Stimulated activated CD8-positive, alpha-beta memory T cell treated with anti-CD3 and anti-CD28 coated beads, Interleukin-7, amount 100 ng/mL, for 1 hour (primary cell): ENCODE data around the gene ATG16L1.

Source experiments
- DNase-seq, 2 donors: peaks; one replicate each; pipeline ENCODE4 v3.0.0-alpha.2; 2020; ENCODE audit warnings: low read depth in 2 of 2

ATG16L1 gene

DNA sequence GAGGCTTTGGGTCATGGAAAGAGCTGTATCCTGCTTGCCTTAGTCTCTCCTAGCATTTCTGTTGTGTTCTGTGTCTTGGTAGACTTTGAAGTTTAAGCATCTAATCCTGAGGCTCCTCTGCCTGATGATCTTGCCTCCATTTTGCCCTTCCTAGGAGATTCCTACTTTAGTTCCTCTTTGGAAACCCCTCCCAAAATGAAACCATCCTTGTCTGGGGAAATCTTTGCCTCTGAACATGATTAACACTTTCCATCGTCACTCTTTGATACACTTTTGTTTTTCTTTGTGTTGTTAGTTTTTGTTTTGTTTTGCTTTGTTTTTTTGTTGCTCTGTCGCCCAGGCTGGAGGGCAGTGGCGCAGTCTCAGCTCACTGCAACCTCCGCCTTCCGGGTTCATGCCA lies 9.2 kb downstream of the ATG16L1 start:
- DNase-seq, result no peak

DNA sequence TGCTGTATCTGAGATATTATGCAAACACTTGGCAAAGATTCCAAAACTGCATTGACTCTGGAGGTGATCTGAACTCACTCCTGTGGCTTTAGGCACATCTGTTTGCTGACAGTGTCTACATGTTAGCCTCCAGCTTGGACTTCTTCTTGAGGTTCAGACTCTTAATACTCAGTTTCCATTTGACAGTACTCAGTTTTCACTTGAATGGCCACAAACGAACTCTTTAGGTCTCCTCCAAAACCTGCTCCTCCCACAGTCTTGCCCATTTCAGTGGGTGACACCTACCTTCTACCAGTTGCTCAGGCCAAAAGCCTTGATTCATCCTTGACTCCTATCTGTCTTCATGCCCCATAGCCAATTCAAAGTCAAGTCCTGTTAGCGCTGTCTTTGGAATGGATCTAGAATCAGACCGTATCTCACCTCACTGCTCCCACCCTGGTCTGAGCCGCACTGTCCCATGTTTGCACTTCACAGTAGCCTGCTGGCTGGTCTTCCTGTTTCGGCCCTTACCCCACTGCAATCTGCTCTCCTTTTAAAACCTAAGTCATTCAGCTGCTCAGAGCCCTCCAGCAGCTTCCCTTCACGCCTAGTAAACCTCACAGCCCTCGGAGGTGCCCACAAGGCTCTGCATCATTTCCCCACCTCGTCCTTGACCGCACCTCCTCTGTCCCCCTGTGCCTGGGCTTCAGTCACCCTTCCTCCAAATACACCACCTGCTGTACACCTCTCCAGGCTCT lies 10.5 kb downstream of the ATG16L1 start:
- no peak for DNase-seq

DNA sequence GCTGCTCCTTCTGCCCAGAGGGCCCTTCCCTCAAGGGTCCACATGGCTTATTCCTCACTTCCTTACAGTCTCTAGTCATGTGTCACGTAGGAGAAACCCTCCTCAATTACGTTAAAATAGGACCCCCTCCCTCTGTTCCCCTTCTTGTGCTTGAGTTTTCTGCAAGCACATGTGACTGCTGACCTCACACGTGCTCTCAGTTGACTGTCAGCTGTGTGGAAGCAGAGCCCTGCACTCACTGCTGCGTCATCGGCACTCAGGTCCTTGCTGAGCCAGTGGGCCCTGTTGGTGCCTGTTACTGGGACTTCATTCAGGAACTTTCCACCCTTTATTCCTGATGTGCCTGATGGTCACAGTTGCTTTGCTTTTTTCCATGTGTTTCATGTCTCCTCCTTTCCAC lies 11.1 kb downstream of the ATG16L1 start:
- DNase-seq, result no peak

DNA sequence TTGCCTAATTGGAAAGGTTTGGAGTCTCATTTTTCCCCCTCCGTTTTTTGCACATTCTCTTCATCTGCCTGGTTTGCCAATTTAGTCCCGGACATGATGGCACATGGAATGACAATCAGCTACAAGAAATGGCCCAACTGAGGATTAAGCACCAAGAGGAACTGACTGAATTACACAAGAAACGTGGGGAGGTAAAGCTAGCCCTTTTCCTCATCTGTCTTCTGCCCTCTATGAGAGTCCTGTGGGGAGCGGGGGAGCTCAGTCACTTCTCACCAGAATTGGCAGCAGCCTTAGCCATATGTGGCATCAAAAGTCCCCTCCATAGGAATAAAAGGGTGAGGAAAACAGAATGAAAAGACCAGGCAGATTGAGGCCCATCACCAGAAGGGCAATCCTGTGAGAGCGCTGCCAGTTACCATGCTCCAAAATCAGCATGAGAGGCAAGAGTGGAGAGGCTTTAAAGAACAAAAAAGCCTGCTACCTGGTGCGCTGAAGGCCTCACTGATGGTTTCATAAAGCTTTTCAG lies 11.6 kb downstream of the ATG16L1 start:
- no peak for DNase-seq

DNA sequence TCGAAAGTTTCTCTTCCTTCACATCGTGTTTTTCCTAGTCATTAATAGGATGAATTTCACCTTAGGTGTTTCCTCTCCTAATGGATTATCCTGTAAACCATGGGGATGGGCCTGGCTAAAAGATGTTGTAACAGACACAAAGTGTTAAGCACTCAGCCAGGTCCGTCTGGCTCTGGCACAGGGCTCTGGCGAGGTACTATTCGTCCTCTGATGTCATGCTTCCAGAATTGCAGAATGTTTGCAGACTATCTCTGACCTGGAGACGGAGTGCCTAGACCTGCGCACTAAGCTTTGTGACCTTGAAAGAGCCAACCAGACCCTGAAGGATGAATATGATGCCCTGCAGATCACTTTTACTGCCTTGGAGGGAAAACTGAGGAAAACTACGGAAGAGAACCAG lies 13.2 kb downstream of the ATG16L1 start:
- no peak for DNase-seq

DNA sequence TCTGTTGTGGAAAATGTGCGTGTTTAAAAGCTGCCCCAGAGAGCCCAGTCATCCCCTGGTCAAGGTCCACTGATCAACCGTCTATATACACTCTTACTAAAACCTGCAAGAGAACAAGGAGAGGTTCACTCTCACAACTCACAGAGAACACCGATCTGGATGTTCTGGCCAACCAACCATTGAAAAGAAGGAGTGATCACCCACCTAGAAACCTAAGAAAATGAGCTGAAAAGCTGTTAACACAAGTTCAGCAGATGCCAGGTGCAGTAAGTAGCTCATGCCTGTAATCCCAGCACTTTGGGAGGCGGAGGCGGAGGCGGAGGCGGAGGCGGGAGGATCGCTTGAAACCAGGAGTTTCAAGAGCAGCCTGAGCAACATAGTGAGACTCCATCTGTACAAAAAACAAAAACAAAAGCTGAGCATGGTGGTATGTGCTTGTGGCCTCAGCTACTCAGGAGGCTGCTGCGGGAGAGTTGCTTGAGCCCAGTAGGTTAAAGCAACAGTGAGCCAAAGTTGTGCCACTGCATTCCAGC lies 14.5 kb downstream of the ATG16L1 start:
- no peak for DNase-seq

DNA sequence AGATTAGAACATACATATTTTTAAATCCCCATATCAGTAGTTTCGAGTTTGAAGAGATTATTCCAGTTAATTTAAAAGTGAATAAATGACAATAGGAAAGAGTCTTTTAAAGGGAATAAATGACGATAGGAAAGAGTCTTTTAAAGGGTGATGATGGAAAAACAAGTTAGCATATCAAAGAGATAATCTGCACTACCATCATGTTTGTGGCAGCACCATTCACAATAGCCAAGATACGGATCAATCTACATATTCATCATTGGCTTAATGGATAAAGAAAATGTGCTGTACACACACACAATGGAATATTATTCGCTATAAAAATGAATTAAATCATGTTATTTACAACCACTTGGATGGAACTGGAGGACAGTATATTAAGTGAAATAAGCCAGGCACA lies 15.0 kb downstream of the ATG16L1 start:
- no peak for DNase-seq

DNA sequence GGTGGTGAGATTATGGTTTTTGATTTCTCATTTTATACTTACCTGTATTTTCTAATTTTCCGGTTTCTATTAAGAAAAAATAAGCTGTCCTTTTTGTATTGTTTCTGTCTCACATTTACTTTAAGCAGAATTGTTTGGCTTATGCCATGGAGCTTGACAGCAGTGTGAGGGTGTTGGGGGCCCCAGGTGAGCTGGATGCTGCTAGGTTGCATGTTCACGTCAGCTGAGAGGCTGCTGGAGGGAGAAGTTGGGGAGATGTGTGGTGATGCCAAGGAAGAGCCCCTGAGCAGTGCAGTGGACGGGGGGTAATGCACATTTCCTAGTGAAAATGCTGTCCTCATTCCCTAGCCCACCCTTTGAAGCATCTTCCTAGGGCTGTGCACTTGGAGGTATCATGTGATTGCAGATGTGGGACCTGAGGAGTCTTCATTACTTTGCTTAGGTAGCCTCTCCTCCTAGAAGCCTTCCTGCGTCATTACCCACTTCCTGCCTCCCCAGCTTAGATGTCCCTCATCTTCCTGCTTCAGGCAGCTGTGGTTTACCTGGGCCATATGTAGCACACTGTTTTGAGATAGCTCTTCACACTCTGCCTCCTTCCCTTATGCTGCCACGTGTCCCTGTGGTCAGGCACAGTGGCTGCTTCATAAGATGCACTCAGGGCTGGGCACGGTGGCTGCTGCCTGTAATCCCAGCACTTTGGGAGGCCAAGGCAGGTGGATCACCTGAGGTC lies 16.2 kb downstream of the ATG16L1 start:
- peak; percentile 61 to 62 for DNase-seq

DNA sequence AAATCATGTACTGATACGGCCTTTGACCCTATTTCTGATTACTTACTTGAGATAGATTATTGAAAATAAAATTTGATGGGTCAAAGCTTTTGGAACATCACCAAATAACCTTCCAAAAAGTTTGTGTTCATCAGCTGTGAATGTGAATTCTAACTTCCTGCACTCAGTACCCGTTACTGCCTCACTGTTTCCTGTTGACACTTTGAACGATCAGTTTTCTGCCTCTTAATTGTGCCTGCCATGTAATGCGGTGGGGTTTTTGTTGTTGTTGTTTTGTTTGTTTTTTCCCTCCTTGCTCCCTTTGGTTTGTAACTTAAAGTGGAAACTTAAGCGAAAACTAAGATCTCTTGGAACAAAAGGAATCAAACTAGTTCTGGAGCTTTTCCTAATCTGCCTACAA lies 18.9 kb downstream of the ATG16L1 start:
- DNase-seq, result no peak

DNA sequence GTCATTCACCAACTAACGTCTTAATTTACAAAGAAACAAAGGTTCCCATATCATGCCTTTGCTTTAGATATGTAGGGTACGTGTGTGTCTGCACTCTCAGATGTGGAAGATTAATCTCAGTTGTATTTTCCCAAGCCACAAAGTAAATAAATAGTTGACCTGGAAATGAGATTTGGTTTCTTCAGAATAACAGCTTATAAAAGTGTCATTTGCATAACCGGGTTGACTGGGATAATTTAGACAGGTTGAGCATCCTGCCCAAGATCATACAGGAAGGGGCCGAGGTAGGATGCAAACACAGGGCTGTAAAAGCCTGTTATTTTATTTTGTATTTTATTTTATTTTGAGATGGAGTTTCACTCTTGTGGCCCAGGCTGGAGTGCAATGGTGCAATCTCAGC lies 19.5 kb downstream of the ATG16L1 start:
- DNase-seq, result no peak

DNA sequence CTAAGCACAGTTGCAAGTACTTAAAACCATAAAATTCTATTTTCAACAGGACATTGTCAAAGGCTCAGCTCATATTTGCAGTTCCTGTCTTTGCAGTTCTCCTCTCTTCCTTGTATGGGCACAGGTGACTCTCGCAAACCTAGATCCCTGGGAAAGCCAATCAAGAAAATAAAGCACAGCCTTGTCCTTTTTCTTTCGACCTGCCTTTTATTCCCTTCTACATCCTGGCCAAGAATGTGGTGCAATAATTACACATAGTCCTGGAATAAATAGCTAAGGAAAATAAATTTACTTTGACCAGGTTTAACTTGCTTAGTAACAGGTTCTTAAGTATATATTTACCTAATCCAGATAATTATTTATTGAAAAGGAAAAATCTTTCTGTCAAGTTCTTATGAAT lies 20.2 kb downstream of the ATG16L1 start:
- no peak for DNase-seq

DNA sequence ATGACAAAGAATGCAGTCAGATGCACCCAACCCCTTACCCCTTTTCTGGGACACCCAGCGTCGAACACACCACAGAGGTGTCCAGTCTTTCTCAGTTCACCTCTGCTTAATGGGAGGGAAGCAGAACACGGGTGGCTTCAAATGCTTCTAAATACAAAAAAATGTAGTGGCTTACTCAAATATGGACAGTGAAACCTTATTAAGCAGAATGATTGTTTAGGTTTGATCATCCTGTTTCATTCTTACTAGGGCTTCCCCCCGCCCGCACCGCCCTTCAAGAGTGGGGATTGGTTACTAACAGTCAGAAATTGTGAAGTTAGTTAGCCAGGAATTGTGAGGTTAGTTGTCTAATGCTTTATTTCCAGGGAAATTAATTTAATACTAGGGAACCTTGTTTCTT lies 21.6 kb downstream of the ATG16L1 start:
- DNase-seq, result no peak

DNA sequence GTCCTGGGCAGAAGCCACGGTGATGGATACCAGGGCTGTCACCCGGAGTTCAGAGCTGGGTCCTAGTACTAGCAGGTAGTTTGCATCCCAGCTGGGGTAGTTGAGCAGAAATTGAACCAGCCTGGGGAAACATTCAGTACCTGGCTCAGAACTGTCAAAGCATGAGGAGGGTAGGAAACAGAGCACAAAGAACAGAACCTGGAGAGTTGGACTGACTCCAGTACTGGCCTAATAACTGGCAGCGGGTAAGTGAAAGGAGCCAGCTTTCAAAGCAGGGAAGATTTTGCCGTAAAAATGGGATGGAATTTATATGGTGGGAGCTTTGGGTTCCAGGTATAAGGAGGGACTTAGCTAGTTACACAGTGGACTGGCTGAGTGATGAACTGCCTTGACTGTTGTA lies 23.8 kb downstream of the ATG16L1 start:
- no peak for DNase-seq

DNA sequence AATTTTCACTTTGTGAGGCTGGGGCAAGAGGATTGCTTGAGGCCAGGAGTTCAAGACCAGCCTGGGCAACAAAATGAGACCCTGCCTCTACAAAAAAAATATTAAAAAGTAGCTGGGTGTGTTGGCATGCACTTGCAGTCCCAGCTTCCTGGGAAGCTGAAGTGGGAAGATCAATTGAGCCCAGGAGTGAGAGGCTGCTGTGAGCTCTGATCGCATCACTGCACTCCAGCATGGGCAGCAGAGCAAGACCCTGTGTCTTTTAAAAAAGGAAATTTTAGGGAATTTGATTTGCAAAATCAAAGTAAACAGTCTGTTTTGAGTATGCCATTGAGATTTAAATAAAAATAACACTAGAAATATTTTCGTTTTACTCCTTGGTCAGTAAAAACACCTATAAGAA lies 27.4 kb downstream of the ATG16L1 start:
- no peak for DNase-seq

DNA sequence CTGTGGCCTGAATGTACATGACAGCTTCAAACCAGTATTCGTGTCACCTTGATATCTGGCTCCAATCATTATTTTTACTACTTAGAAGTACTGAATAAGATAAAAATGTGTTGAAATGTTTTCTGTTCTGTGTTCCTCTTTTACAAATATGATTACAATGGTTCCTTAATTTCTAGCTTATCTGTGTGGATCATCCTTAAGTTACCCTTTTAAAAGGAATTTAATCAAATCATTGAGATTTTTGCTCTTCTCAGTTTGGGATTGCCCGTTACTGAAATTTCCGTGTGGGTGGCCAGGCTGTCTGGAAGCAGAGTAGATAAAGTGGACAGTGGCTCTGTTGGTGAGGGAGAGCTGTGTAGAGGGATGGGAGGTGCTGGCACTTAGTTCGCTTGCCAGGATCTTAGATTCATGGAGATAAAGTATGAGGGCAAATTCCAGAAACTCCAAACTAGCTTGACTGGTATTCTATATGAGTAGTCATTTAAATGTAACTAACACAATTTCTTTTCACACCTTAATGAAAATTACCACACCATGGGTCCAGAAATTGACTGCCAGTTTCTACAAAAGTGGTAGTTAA lies 28.7 kb downstream of the ATG16L1 start:
- DNase-seq, result no peak

DNA sequence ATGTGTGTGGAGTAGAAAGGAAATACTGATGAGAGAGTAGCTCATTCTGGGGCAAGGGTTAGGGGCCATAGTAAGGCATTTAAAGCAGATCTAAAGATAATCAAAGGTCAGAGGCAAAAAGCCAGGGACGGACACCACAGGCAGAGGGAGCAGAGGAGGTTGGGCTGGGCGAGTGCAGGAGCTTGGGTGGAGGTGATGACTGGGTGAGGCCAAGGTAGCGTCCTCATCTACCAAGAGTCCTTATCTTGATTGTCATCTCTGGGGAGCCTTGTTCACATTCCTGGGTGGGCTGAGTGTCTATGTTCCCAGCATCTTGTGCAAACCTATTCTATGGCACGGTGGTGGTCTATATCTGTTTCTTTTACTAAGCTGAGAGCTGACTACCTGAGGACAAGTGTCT lies 30.1 kb downstream of the ATG16L1 start:
- no peak for DNase-seq

DNA sequence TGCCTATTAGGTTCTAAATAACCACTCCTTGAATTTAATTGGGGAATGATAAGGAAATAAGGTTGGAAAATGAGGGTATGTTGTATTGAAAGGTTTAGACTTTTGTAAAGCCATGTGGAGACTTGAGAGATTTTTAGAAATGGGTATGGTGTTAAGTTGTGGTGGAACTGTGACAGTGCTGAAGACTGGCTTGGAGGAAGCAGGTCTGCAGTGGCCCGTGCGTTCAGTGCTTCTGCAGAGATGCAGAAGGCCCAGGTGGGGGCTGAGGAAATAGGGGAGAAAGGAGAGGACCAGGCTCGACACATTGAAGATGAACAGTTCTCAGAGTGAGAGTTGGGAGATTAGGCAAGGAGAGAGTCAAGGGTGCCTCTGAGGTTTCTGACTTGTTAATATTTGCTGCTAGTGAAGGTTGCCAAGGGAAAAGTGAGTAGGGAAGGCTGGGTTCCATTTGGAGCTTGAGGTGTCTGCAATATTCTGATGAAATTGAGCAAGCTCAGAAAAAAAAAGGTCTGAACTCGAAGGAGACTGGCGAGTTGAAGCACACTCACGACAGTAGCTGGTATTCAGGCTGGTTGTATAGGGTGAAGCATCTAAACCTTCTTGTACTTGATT lies 30.6 kb downstream of the ATG16L1 start:
- no peak for DNase-seq

DNA sequence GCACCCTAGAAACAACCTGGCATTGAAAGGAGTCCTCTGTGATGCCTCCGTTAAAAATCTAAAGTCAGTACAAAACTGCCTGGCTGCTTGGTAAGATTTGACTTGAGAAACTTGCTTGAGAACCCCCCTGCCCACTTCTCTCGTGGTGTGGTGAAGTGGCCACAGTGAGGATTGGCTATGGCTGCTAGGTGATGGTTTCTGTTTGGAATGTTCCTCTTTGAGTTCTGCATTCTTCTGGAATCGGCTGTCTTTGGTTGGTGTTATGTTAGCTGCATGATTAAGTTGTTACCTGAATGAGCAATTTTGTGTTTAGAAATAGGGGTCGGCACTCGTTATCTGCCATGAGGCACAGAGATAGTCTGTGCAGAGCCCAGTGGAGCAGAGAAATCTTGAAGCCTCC lies 34.4 kb downstream of the ATG16L1 start:
- DNase-seq, result no peak

DNA sequence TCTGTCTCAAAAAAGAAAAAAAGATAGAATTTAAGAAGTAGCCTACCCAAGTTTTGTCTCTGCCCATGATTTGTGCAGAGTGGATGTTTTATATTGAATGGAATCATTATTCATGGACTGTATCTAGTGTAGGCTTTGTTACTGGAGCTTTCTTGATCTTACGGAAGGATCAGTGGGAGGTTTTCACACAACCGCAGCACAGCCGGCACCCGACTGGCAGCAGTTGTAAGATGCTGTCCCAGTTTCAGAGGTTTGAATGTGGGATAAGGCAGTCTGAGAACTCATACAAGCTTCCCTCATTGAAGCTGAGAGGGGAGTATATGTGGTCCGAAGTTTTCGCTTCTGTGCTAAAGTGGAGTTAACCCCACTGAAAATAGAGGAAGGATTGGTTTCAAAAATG lies 36.4 kb downstream of the ATG16L1 start:
- no peak for DNase-seq

DNA sequence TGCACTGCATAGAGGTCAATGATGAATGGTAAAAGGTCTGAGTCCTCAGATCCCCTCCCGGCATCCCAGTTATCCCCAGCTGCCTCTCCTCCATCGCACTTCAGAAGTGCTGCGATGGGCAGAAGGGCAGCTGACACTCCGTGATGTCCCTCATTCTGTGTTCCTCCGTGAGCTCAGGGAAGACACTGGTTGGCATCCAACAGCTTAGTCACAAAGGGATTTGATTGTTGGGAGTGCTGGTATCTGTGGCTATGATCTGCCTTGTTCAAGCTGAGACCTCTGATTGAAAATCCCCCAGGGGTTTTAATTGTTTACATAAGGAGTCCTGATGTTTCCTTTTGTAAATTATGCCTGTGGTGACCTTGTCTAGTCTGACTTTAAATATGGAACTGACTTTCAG lies 37.2 kb downstream of the ATG16L1 start:
- DNase-seq, result no peak

DNA sequence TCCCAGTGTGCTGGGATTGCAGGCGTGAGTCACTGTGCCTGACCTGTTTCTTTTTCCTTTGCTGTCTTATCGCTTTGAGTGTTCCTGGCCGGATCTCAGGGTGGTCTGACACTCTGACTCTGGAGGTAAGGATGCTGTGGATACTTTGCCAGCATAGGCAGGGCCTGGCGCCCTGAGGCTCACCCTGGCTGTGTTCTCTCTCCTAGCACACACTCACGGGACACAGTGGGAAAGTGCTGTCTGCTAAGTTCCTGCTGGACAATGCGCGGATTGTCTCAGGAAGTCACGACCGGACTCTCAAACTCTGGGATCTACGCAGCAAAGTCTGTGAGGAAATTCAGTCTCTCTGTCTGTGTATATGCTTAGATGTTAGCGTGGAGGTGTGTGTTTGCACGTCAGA lies 38.2 kb downstream of the ATG16L1 start:
- DNase-seq, result no peak
